Colonic mucosa (tissue), 4 donors: ENCODE data around the gene HEPACAM2. TPM values are rescaled to one million over a fixed set of nuclear protein-coding genes. Genes with fewer than 3 reads are reported as not detected.

Experiments
- DNase-seq: peaks from one replicate; pipeline ENCODE4 v3.0.0-alpha.2; 2020
- H3K27ac ChIP-seq: fragments of 200-600 bp; one replicate; pipeline ENCODE4 v1.8.0; 2021
- H3K27me3 ChIP-seq: fragments of 200-600 bp; one replicate; pipeline ENCODE4 v1.8.0; 2021
- H3K36me3 ChIP-seq: fragments of 200-600 bp; one replicate; pipeline ENCODE4 v1.8.0; 2021
- H3K4me1 ChIP-seq: fragments of 200-600 bp; one replicate; pipeline ENCODE4 v1.8.0; 2021; ENCODE audit warnings: mild to moderate bottlenecking
- H3K4me3 ChIP-seq: fragments of 200-600 bp; one replicate; pipeline ENCODE4 v1.8.0; 2021
- H3K9ac ChIP-seq, 2 donors: one replicate each; pipeline ENCODE4 v1.7.0; 2013; ENCODE audit warnings: control low read depth in 2 of 2, low read depth in 2 of 2, low read length in 2 of 2
- H3K9me3 ChIP-seq: fragments of 200-600 bp; one replicate; pipeline ENCODE4 v1.8.0; 2021
- CTCF ChIP-seq: fragments of 200-600 bp; IDR thresholded peaks from one replicate; pipeline ENCODE4 v1.8.0; 2022; ENCODE audit warnings: antibody characterized with exemption, mild to moderate bottlenecking
- intact Hi-C: fragments of 100-400 bp; cut with DNase I; formaldehyde crosslinking; loops from one replicate; pipeline ENCODE4 v1.14.1; 2022
- total RNA-seq, 2 donors: library from RNA; stranded (reverse); fragmentation: NEBNext Ultra II Directional in 1 of 2; extraction: Animal tissue kit (Norgen Biotek cat#: 25700) in 1 of 2; gene quantifications; one replicate each; pipeline ENCODE4 v1.2.1, GENCODE V29; 2021
- donor health status: healthy.
- donor health status: DM: no; HTN: no; CAD: no.
- donor health status: DM: no; HTN: no; CAD: no.

Gene HEPACAM2
- total RNA-seq, 2 donors from 2014 or later: 45.9 to 81.5 TPM

GRCh38 chr7:93219868-93220267, 6.4 kb downstream of the HEPACAM2 start:
- Histone ChIP-seq H3K27ac (no peak overlapping the region), H3K9ac (no peak overlapping the region), H3K9me3 (no peaks in the 10 kb centered on the region), H3K27me3 (no peaks in the 10 kb centered on the region), H3K36me3 (no peaks in the 10 kb centered on the region), H3K4me1 (no peaks in the 10 kb centered on the region), H3K4me3 (no peak overlapping the region)
- intact Hi-C loops: loop anchor here (10.0 kb wide), 1 partner anchor 125 kb away; no protein-coding TSS in a partner anchor
- no peak for DNase-seq
- TF ChIP-seq CTCF: no peak

- no peak overlapping the region for H3K9ac ChIP-seq
- DNase-seq: no peak
- no peaks in the 10 kb centered on the region for H3K36me3 ChIP-seq
- TF ChIP-seq CTCF: no peak
- intact Hi-C loops: no loop called here
- no peaks in the 10 kb centered on the region for H3K9me3 ChIP-seq
- H3K4me3 ChIP-seq: no peak overlapping the region
- H3K27me3 ChIP-seq: no peaks in the 10 kb centered on the region
- no peaks in the 10 kb centered on the region for H3K4me1 ChIP-seq
- H3K27ac ChIP-seq: no peak overlapping the region
These were observed 7.1 kb downstream of the HEPACAM2 start for GRCh38 chr7:93218997-93219827.

GRCh38 chr7:93212881-93213280, 13.4 kb downstream of the HEPACAM2 start:
- H3K4me3 ChIP-seq: no peak overlapping the region
- no peaks in the 10 kb centered on the region for H3K36me3 ChIP-seq
- no peak for TF ChIP-seq CTCF
- H3K9me3 ChIP-seq: no peaks in the 10 kb centered on the region
- intact Hi-C loops: no loop called here
- no peak overlapping the region for H3K9ac ChIP-seq
- DNase-seq: no peak
- H3K27ac ChIP-seq: no peak overlapping the region
- no peaks in the 10 kb centered on the region for H3K4me1 ChIP-seq
- no peaks in the 10 kb centered on the region for H3K27me3 ChIP-seq

DNA sequence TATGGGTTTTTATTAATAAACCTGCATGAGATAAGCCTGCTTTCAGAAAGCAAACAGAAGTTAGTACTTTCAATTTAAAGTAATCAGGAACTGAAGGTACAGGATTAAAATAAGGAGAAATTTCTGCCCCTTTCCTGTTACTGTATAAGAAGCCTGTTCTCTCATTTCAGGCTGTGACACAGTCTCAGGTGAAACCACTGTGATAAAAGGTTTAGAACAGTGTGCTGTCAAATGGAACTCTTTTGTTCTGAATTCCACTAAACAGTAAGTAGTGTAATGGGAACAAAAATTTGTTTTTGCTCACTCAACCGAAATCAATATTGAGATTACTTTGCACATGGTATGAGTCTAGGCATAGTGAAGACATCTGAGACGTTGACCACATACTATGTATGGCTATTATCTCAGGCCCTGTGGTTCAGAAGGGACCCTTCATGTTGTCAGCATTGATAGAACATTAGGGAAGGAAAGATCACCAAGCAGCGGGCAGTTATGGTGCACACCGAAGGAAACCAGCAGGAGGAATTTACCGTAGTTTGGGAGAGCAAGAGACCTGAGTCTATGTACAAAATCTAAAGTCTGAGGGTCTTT, 14.9 kb downstream of the HEPACAM2 start:
- H3K27me3 ChIP-seq: no peaks in the 10 kb centered on the region

DNA sequence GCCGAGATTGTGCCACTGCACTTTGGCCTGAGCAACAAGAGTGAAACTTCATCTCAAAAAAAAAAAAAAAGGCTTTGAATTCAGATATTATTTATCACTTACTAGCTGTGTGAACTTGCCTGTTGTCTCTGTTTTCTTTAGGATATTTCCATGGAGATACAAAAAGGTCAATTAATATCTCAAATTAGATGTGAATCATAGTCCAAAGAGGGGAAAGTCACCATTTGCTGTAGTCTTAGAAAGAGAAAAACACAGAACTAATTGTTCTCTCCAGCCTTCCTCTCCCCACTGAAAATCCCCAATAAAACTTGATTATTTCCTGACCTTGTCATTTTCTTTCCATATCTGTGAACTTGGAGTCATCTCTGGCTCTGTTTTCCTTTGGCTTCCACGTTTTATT, 21.2 kb downstream of the HEPACAM2 start:
- Histone ChIP-seq H3K4me3 (no peak overlapping the region), H3K4me1 (peaks cover 5% of the 10 kb centered on the region), H3K9me3 (no peaks in the 10 kb centered on the region), H3K27ac (no peak overlapping the region), H3K27me3 (no peaks in the 10 kb centered on the region), H3K9ac (no peak overlapping the region), H3K36me3 (no peaks in the 10 kb centered on the region)
- no peak for TF ChIP-seq CTCF
- DNase-seq: no peak
- intact Hi-C loops: no loop called here

More for the DNA sequence above, 14.9 kb downstream of the HEPACAM2 start:
- Histone ChIP-seq H3K36me3 (no peaks in the 10 kb centered on the region), H3K27ac (no peak overlapping the region), H3K4me3 (no peak overlapping the region), H3K9me3 (no peaks in the 10 kb centered on the region), H3K9ac (peak overlapping the region in 1 of 2 donors; percentile 29), H3K4me1 (no peaks in the 10 kb centered on the region)
- no peak for DNase-seq
- intact Hi-C loops: no loop called here
- TF ChIP-seq CTCF: no peak
